K562 (cell line): Measurements from ENCODE around the gene SDK1. TPM values are rescaled to one million over a fixed set of nuclear protein-coding genes. Genes with fewer than 3 reads are reported as not detected.

Source experiments
- ATAC-seq: fragments of 200-7000 bp; cut with Tn5 transposase; 3 replicates; pipeline ENCODE4 v1.9.1; 2020; ENCODE audit warnings: moderate library complexity
- BruUV-seq: library from RNA; stranded (reverse); fragments of 400-500 nt; replicated peaks from 2 replicates; lab custom pipeline; 2021; lab: Mats Ljungman, UMichigan
- CTCF ChIA-PET: fragments of 300-600 bp; formaldehyde crosslinking; extraction: SDS; loops from one replicate; lab custom pipeline; 2021; ENCODE audit warnings: low intra/inter-chr PET ratio; lab: Yijun Ruan, JAX
- POLR2A ChIA-PET: fragments of 300-600, 350-650 bp; sonication (Branson Sonifier 250); formaldehyde crosslinking; extraction: SDS; loops from one replicate; lab custom pipeline; 2021; ENCODE audit warnings: antibody characterized with exemption, inconsistent platforms; lab: Yijun Ruan, JAX
- DNase-seq, 4 experiments: peaks; one replicate each; pipeline versions ENCODE4 v3.0.0 to v3.0.0-alpha.2; 2011 to 2018; ENCODE audit warnings: low spot score in 3 of 4, mixed read lengths in 3 of 4; ENCODE audit errors: extremely low read depth in 1 of 4
- FAIRE-seq: peaks from 2 replicates; lab custom pipeline; 2011; peaks lifted over from hg19 to GRCh38; lab: Jason Lieb, UNC
- H2AFZ ChIP-seq: 2 replicates; pipeline ENCODE4 v1.6.0; 2011; ENCODE audit warnings: low read depth, low read length, control low read depth, inconsistent platforms
- H3K27ac ChIP-seq: fragments of 200-600 bp; 3 replicates; pipeline ENCODE4 v1.8.0; 2011; ENCODE audit warnings: low read depth, mild to moderate bottlenecking, control low read depth, inconsistent platforms, low read length, moderate library complexity, mixed read lengths; ENCODE audit errors: extremely low read depth
- H3K27me3 ChIP-seq, 2 experiments: fragments of 300-600 bp in 1 of 2; 2 replicates in 1 of 2; 3 replicates in 1 of 2; pipeline versions ENCODE4 v1.6.0 to v1.8.0; 2011; ENCODE audit warnings: inconsistent platforms in 2 of 2, low read length in 2 of 2, mild to moderate bottlenecking in 1 of 2, mixed read lengths in 1 of 2, moderate library complexity in 1 of 2; ENCODE audit not compliant: control insufficient read depth in 2 of 2, insufficient read depth in 2 of 2
- H3K36me3 ChIP-seq: fragments of 300-600 bp; 3 replicates; pipeline ENCODE4 v1.8.0; 2011; ENCODE audit warnings: mild to moderate bottlenecking, low read length, inconsistent platforms; ENCODE audit not compliant: control insufficient read depth, insufficient read depth
- H3K4me1 ChIP-seq, 2 experiments: fragments of 200-600 bp in 1 of 2; replicated peaks in 1 of 2; 2 replicates in 1 of 2; 3 replicates in 1 of 2; pipeline versions ENCODE4 v1.5.1 to v1.8.0; 2011; ENCODE audit warnings: inconsistent platforms in 2 of 2, low read length in 2 of 2, mild to moderate bottlenecking in 1 of 2, mixed read lengths in 1 of 2, moderate library complexity in 1 of 2; ENCODE audit not compliant: control insufficient read depth in 2 of 2, insufficient read depth in 2 of 2
- H3K4me2 ChIP-seq: 2 replicates; pipeline ENCODE4 v1.6.1; 2011; ENCODE audit warnings: low read length, control low read depth, inconsistent platforms, mixed read lengths; ENCODE audit not compliant: insufficient read depth
- H3K4me3 ChIP-seq: fragments of 200-600 bp; sonication (generic), shearing (Covaris generic); 2 replicates; pipeline ENCODE4 v1.5.1; 2016; ENCODE audit warnings: control low read depth, inconsistent platforms
- H3K79me2 ChIP-seq: fragments of 200-600 bp; 3 replicates; pipeline ENCODE4 v1.8.0; 2011; ENCODE audit warnings: low read length, inconsistent platforms; ENCODE audit not compliant: control insufficient read depth, insufficient read depth
- H3K9ac ChIP-seq, 2 experiments: 2 replicates each; pipeline versions ENCODE4 v1.6.0 to v1.6.1; 2011; ENCODE audit warnings: low read depth in 2 of 2, low read length in 2 of 2, control low read depth in 1 of 2, inconsistent platforms in 1 of 2, mild to moderate bottlenecking in 1 of 2, mixed read lengths in 1 of 2; ENCODE audit not compliant: insufficient read depth in 1 of 2
- H3K9me1 ChIP-seq: one replicate; pipeline ENCODE4 v1.6.0; 2011; ENCODE audit warnings: inconsistent platforms, mild to moderate bottlenecking, low read length, moderate library complexity; ENCODE audit not compliant: control insufficient read depth, insufficient read depth
- H3K9me3 ChIP-seq: replicated peaks from 2 replicates; pipeline ENCODE4 v1.5.1; 2011; ENCODE audit warnings: low read depth, low read length, inconsistent platforms; ENCODE audit not compliant: control insufficient read depth, insufficient read depth
- H4K20me1 ChIP-seq: replicated peaks from 2 replicates; pipeline ENCODE4 v1.6.1; 2011; ENCODE audit warnings: low read length, inconsistent platforms, mixed read lengths; ENCODE audit not compliant: control insufficient read depth, insufficient read depth
- FOXK1 ChIP-seq: sonication (generic); formaldehyde crosslinking; IDR thresholded peaks from 2 replicates; pipeline ENCODE4 v1.8.0; 2022; ENCODE audit warnings: missing genetic modification reagents, mild to moderate bottlenecking, borderline replicate concordance
- NR2F6 ChIP-seq: fragments of 450-650 bp; formaldehyde crosslinking; IDR thresholded peaks from 2 replicates; pipeline ENCODE4 v1.4.0; 2020; ENCODE audit warnings: mild to moderate bottlenecking
- RCOR1 ChIP-seq, 2 experiments: IDR thresholded peaks; 2 replicates each; pipeline ENCODE4 v1.6.1; 2012; ENCODE audit warnings: low read depth in 2 of 2, low read length in 2 of 2, borderline replicate concordance in 1 of 2, improper control_type of control experiment in 1 of 2
- SMAD3 ChIP-seq: fragments of 450-650 bp; formaldehyde crosslinking; conservative IDR thresholded peaks from 2 replicates; pipeline ENCODE4 v1.4.0; 2020; ENCODE audit warnings: mild to moderate bottlenecking
- ZNF184 ChIP-seq: sonication (generic); formaldehyde crosslinking; IDR thresholded peaks from 2 replicates; pipeline ENCODE4 v1.5.0; 2020; ENCODE audit warnings: missing genetic modification reagents
- WGBS: fragments of 100-300 bp; shearing (Covaris generic); methylation state at CpG from one replicate; pipeline ENCODE4 v1.1.6; 2016; ENCODE audit warnings: low coverage, mixed read lengths; ENCODE audit not compliant: insufficient coverage; ENCODE audit errors: missing lambda C conversion rate; 5-methylcytosine and 5-hydroxymethylcytosine counted together
- in situ Hi-C: fragments of 300-500 bp; cut with MboI; formaldehyde crosslinking; loops from 4 replicates; pipeline ENCODE4 v1.15.0; 2018; ENCODE audit warnings: inconsistent platforms, mixed read lengths
- intact Hi-C: fragments of 100-400 bp; cut with micrococcal nuclease; formaldehyde crosslinking; loops from 2 replicates; pipeline ENCODE4 v1.14.2; 2022
- polyA plus RNA-seq, 8 experiments: library from polyadenylated mRNA; depleted of rRNA in 4 of 8; stranded (reverse) in 5 of 8; unstranded in 3 of 8; fragments of >200 nt; fragmentation: Nextera tagmentation in 2 of 8; fragmentation: Illumina TruSeq in 1 of 8; extraction: Ambion mirVana in 2 of 8; extraction: Trizol in 1 of 8; gene quantifications; 2 replicates each; pipeline versions ENCODE4 v1.2.1 to v1.2.3, GENCODE V29; 2011 to 2014; ENCODE audit warnings: inconsistent platforms in 1 of 8, missing spikeins in 1 of 8
- total RNA-seq, 7 experiments: library from RNA; depleted of rRNA in 6 of 7; stranded (reverse); fragments of >200 nt in 6 of 7; fragmentation: Illumina TruSeq in 2 of 7; extraction: Trizol in 2 of 7; gene quantifications; 2 replicates each; pipeline versions ENCODE4 v1.2.1 to v1.2.3, GENCODE V29; 2011 to 2021; ENCODE audit warnings: low replicate concordance in 1 of 7
- TF ChIP-seq, protein P1 (sequence below): sonication (generic); formaldehyde crosslinking; IDR thresholded peaks from 2 replicates; pipeline ENCODE4 v1.4.0; 2020; ENCODE audit warnings: mild to moderate bottlenecking, missing genetic modification reagents

SDK1 gene
- total and polyA plus RNA-seq, 9 of the 15 experiments (the other 6 are each of a cell fraction or from before 2014, with no cell fraction given) = 0.16 TPM; not detected in 8

- intact Hi-C loops = no loop called here
- H2AFZ ChIP-seq = no peak overlapping the region
- no TSS peak for BruUV-seq
- H3K4me1 ChIP-seq = no peaks in the 10 kb centered on the region
- under 1% methylated on average over 11 of the region's 11 CpGs for WGBS
- H3K36me3 ChIP-seq = no peaks in the 10 kb centered on the region
- peaks cover 14% of the 10 kb centered on the region; the same call in 1 of the 2 replicates for H4K20me1 ChIP-seq
- H3K4me2 ChIP-seq = no peak overlapping the region
- ChIA-PET POLR2A (no interaction called here), CTCF (no interaction called here)
- H3K27ac ChIP-seq = no peak overlapping the region
- DNase-seq (no peak), ATAC-seq (no peak), FAIRE-seq (no peak)
- no peak overlapping the region for H3K9ac ChIP-seq
- no peaks in the 10 kb centered on the region for H3K9me1 ChIP-seq
- TF ChIP-seq SMAD3 = no peak
- no peak for TF ChIP-seq NR2F6
- no peak for TF ChIP-seq ZNF184 (CRISPR knock-in tag)
- TF ChIP-seq FOXK1 (CRISPR knock-in tag) = no peak
- TF ChIP-seq, protein P1, sequence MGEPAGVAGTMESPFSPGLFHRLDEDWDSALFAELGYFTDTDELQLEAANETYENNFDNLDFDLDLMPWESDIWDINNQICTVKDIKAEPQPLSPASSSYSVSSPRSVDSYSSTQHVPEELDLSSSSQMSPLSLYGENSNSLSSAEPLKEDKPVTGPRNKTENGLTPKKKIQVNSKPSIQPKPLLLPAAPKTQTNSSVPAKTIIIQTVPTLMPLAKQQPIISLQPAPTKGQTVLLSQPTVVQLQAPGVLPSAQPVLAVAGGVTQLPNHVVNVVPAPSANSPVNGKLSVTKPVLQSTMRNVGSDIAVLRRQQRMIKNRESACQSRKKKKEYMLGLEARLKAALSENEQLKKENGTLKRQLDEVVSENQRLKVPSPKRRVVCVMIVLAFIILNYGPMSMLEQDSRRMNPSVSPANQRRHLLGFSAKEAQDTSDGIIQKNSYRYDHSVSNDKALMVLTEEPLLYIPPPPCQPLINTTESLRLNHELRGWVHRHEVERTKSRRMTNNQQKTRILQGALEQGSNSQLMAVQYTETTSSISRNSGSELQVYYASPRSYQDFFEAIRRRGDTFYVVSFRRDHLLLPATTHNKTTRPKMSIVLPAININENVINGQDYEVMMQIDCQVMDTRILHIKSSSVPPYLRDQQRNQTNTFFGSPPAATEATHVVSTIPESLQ (CRISPR knock-in tag) = no peak
- TF ChIP-seq RCOR1 (IDR thresholded peaks at IDR 0.05; ENCODE audit: borderline replicate concordance in 1 of 2, low read depth in 2 of 2, low read length in 2 of 2) = no peak
- no peaks in the 10 kb centered on the region for H3K79me2 ChIP-seq
- in situ Hi-C loops = no loop called here
- no peaks in the 10 kb centered on the region for H3K9me3 ChIP-seq
- peaks cover 32 to 78% of the 10 kb centered on the region in 2 experiments for H3K27me3 ChIP-seq
- no peak overlapping the region for H3K4me3 ChIP-seq
Observed at GRCh38 chr7:4136036-4136435, 835.0 kb downstream of the SDK1 start.
